Measurements from ENCODE around the gene MTHFR.

Gene MTHFR

DNA sequence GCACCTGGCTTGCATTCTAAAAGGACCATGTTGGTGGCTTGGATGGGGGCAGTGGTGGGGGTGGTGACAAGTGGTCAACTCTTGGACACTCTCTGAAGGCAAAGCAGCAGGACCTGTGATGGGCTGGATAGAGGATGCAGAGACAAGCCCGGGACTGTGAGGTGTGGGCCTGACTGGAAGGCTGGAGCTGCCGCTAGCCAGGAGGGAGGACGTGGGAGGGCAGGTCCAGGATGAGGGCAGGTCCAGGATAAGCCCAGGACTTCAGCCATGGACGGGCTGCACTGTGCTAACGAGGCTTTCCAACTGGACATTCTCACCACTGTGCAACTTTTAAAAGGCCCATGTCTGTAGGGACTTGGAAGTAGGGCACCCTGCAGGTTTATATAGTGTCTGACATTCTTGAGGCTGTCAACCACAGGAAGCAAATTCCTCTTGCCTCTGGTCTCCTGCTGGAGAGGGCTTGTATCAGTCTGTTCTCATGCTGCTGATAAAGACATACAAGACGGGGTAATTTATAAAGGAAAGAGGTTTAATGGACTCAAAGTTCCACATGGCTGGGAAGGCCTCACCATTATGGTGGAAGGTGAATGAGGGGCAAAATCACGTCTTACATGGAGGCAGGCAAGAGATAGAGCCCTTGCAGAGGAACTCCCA is 52.1 kb downstream of the MTHFR start:
- peak; percentile 27; the same call in 2 of the 3 replicates for ATAC-seq

DNA sequence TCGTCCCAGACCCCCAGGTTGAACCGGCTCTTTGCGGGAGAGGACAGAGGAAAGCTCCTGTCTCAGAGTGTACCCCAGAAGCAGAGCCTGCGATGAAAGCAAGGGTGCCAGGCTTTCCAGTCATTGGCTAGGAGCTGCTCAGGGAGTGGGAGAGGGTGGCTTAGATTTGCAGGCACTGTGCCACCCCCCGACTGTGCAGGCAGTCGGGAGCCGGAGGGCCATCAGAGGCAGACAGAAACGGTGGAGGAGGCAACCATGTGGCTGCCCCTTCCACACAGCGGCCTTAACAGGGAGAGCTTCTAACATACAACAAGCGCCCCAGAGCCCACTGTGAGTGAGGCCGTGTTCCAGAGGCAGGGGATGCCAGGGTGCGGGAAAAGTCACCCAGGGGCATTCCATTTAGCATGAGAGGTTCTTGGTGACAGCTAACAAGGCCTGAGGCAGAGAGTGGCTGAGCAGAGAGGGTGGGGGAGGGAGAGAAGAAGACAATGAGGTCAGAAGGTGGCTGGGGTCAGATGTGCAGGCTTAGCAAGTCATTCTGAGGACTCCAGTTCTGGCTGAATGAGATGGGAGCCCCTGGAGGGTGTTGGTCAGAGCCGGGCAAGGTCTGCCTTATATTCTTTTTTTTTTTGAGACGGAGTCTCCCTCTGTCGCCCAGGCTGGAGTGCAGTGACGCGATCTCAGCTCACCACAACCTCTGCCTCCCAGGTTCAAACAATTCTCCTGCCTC is 53.2 kb downstream of the MTHFR start:
- ATAC-seq = no peak
- TF ChIP-seq ZFP30 (CRISPR knock-in tag; IDR thresholded peaks at IDR 0.05) (no peak), TSHZ2 (CRISPR knock-in tag; IDR thresholded peaks at IDR 0.05) (no peak), BACH2 (CRISPR knock-in tag; IDR thresholded peaks at IDR 0.05; ENCODE audit: borderline replicate concordance) (no peak), SNAI2 (CRISPR knock-in tag; IDR thresholded peaks at IDR 0.05) (no peak), TOX (CRISPR knock-in tag; IDR thresholded peaks at IDR 0.05; ENCODE audit: borderline replicate concordance) (no peak), CSRNP3 (CRISPR knock-in tag; IDR thresholded peaks at IDR 0.05) (no peak), ESRRG (CRISPR knock-in tag; IDR thresholded peaks at IDR 0.05) (no peak), ZFP3 (CRISPR knock-in tag; IDR thresholded peaks at IDR 0.05) (no peak)

More for the DNA sequence above, 52.1 kb downstream of the MTHFR start:
- no peak for TF ChIP-seq ARNTL (CRISPR knock-in tag; IDR thresholded peaks at IDR 0.05; ENCODE audit: borderline replicate concordance, low read depth)
- TF ChIP-seq CSRNP3 (CRISPR knock-in tag; IDR thresholded peaks at IDR 0.05) = no peak
- TF ChIP-seq ZFP30 (CRISPR knock-in tag; IDR thresholded peaks at IDR 0.05) = no peak
- TF ChIP-seq ZNF70 (CRISPR knock-in tag; IDR thresholded peaks at IDR 0.05) = no peak
- TF ChIP-seq RARB (CRISPR knock-in tag; IDR thresholded peaks at IDR 0.05) = no peak
- no peak for TF ChIP-seq OSR1 (CRISPR knock-in tag; IDR thresholded peaks at IDR 0.05)
- no peak for TF ChIP-seq POU6F1 (CRISPR knock-in tag; IDR thresholded peaks at IDR 0.05; ENCODE audit: borderline replicate concordance, low read depth)
- TF ChIP-seq, protein P1, sequence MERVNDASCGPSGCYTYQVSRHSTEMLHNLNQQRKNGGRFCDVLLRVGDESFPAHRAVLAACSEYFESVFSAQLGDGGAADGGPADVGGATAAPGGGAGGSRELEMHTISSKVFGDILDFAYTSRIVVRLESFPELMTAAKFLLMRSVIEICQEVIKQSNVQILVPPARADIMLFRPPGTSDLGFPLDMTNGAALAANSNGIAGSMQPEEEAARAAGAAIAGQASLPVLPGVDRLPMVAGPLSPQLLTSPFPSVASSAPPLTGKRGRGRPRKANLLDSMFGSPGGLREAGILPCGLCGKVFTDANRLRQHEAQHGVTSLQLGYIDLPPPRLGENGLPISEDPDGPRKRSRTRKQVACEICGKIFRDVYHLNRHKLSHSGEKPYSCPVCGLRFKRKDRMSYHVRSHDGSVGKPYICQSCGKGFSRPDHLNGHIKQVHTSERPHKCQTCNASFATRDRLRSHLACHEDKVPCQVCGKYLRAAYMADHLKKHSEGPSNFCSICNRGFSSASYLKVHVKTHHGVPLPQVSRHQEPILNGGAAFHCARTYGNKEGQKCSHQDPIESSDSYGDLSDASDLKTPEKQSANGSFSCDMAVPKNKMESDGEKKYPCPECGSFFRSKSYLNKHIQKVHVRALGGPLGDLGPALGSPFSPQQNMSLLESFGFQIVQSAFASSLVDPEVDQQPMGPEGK (CRISPR knock-in tag; IDR thresholded peaks at IDR 0.05; ENCODE audit: borderline replicate concordance) = no peak
- TF ChIP-seq, protein P2, sequence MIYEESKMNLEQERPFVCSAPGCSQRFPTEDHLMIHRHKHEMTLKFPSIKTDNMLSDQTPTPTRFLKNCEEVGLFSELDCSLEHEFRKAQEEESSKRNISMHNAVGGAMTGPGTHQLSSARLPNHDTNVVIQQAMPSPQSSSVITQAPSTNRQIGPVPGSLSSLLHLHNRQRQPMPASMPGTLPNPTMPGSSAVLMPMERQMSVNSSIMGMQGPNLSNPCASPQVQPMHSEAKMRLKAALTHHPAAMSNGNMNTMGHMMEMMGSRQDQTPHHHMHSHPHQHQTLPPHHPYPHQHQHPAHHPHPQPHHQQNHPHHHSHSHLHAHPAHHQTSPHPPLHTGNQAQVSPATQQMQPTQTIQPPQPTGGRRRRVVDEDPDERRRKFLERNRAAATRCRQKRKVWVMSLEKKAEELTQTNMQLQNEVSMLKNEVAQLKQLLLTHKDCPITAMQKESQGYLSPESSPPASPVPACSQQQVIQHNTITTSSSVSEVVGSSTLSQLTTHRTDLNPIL (CRISPR knock-in tag; IDR thresholded peaks at IDR 0.05; ENCODE audit: low read depth) = no peak
- TF ChIP-seq SNAI2 (CRISPR knock-in tag; IDR thresholded peaks at IDR 0.05) = no peak
- no peak for TF ChIP-seq GLIS3 (CRISPR knock-in tag; IDR thresholded peaks at IDR 0.05)
- TF ChIP-seq ZNF565 (CRISPR knock-in tag; conservative IDR thresholded peaks at IDR 0.05; ENCODE audit: low read depth) = no peak
- TF ChIP-seq ESRRG (CRISPR knock-in tag; IDR thresholded peaks at IDR 0.05) = no peak
- no peak for TF ChIP-seq ZFP3 (CRISPR knock-in tag; IDR thresholded peaks at IDR 0.05)
- no peak for TF ChIP-seq BACH2 (CRISPR knock-in tag; IDR thresholded peaks at IDR 0.05; ENCODE audit: borderline replicate concordance)
- TF ChIP-seq ISL1 (CRISPR knock-in tag; IDR thresholded peaks at IDR 0.05) = no peak
